Lower leg skin (tissue), 3 donors: ENCODE measurements around the gene XRRA1.

Source experiments
- POLR2A ChIP-seq, 2 donors: fragments of 450-650 bp; IDR thresholded peaks; one replicate each; pipeline ENCODE4 v1.6.1; 2016 to 2017; ENCODE audit warnings: antibody characterized with exemption in 2 of 2, mild to moderate bottlenecking in 1 of 2, moderate library complexity in 1 of 2
- TF ChIP-seq, protein P1 (sequence below), 3 donors: fragments of 450-650 bp; IDR thresholded peaks; one replicate each; pipeline ENCODE4 v1.5.1; 2016; ENCODE audit warnings: antibody characterized with exemption in 3 of 3, mild to moderate bottlenecking in 3 of 3, moderate library complexity in 2 of 3

DNA sequence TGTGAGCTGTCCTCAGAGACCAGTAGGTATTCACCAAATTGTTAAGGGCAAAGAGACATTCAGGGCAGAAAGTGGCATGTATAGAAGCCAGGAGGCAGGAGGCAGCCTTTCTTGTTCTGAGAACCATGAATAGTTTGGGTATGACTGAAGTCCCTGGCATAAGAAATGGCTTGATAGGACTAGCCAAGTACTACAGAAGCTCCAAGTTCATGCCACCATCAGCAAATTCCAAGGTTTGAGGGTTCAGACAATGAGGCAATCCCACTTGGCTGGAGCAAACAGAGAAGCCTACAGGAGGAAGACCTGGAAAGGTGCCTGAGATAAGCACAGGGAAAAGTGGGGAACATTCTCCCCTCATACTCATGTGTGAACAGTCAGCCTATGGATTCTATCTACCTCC lies 25.8 kb downstream of the XRRA1 start:
- TF ChIP-seq, protein P1, sequence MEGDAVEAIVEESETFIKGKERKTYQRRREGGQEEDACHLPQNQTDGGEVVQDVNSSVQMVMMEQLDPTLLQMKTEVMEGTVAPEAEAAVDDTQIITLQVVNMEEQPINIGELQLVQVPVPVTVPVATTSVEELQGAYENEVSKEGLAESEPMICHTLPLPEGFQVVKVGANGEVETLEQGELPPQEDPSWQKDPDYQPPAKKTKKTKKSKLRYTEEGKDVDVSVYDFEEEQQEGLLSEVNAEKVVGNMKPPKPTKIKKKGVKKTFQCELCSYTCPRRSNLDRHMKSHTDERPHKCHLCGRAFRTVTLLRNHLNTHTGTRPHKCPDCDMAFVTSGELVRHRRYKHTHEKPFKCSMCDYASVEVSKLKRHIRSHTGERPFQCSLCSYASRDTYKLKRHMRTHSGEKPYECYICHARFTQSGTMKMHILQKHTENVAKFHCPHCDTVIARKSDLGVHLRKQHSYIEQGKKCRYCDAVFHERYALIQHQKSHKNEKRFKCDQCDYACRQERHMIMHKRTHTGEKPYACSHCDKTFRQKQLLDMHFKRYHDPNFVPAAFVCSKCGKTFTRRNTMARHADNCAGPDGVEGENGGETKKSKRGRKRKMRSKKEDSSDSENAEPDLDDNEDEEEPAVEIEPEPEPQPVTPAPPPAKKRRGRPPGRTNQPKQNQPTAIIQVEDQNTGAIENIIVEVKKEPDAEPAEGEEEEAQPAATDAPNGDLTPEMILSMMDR (IDR thresholded peaks at IDR 0.05), result no peak
- no peak for TF ChIP-seq POLR2A (IDR thresholded peaks at IDR 0.05)
